ENCODE results near the gene LRRC41.
"Not testable (repeated sequence)": the region's sequence is repeated elsewhere in the genome, so short reads cannot be mapped to it uniquely, and the experiment has no call there.

The LRRC41 gene

DNA sequence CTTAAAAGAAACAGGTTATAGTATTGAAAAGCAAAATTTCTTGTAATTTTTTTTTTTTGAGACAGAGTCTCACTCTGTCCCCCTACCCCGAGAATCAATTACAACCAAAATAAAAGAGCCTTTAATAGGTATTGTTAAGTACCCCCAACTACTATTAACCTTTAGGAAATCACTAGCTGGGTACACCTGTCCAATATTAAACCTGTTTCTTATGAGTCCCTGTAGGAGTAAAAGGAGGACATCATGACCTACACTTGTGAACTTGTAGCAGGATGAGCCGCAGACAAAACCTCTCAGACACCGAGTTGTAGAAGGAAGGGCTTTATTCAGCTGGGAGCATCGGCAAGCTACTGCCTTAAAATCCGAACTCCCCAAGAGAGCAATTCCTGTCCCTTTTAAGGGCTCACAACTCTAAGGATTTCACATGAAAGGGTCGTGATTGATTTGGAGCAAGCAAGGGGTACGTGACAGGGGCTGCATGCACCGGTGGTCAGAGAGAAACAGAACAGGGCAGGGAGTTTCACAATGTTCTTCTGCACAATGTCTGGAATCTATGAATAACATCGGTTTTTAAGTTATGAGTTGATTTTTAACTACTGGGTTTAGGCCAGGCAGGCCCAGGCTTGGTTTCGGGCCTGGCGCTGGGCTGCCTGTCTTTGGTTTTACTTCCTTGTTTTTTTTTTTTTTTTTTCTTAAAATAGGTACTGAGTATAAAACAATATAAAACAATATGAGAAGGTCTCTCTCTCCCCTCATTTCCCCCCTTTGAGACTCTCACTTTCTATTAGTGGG is 22.1 kb upstream of the LRRC41 start:
- not testable (repeated sequence) for DNase-seq

GRCh38 chr1:46322191-46322590 is 18.8 kb upstream of the LRRC41 start:
- not testable (repeated sequence) for DNase-seq

DNA sequence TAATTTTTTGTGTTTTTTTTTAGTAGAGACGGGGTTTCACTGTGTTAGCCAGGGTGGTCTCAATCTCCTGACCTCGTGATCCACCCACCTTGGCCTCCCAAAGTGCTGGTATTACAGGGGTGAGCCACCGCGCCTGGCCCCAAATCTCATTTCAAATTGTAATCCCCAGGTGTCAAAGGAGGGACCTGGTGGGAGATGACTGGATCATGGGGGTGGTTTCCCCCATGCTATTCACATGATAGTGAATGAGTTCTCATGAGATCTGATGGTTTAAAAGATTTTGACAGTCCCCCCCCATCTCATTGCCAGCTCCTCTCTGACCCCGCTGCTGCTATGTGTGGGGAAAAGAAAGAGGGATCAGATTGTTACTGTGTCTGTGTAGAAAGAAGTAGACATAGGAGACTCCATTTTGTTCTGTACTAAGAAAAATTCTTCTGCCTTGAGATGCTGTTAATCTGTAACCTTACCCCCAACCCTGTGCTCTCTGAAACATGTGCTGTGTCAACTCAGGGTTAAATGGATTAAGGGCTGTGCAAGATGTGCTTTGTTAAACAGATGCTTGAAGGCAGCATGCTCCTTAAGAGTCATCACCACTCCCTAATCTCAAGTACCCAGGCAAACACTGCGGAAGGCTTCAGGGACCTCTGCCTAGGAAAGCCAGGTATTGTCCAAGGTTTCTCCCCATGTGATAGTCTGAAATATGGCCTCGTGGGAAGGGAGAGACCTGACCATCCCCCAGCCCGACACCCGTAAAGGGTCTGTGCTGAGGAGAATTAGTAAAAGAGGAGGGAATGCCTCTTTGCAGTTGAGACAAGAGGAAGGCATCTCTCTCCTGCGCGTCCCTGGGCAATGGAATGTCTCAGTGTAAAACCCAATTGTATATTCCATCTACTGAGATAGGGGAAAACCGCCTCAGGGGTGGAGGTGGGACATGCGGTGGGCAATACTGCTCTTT is 16.8 kb upstream of the LRRC41 start:
- not testable (repeated sequence) for DNase-seq

- DNase-seq: not testable (repeated sequence)
These were observed 15.9 kb upstream of the LRRC41 start for GRCh38 chr1:46319301-46319700.

- no peak for DNase-seq
These were observed 13.9 kb upstream of the LRRC41 start for GRCh38 chr1:46317323-46317722.

- no peak for DNase-seq
These were observed 12.4 kb upstream of the LRRC41 start for GRCh38 chr1:46315669-46316403.

GRCh38 chr1:46310321-46310720 is 6.9 kb upstream of the LRRC41 start:
- DNase-seq: no peak

- DNase-seq: no peak
These were observed 6.2 kb upstream of the LRRC41 start for GRCh38 chr1:46309401-46310159.

GRCh38 chr1:46306159-46306530 is 2.7 kb upstream of the LRRC41 start:
- no peak for DNase-seq

DNA sequence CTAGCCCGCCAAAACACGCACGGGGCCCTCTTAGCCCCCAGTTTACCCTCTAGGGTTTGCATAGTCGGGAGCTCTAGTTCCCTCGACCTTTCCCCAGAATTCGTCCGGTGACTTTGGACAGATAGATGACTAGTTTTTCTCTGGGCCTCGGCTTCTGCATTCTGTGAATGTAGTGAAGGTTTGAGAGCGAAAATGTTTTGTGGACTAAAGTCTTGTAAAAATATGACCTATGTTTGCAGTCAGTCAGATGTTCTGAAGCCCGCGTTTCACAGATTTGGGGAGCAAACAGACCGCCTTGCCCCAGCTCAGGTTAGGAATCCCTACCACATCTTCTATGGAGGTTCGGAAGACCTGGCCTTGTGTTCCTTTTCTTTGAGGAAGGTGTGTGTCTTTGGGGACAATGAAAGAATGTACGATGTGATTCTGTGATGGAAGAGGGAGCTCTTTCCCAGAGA is 483 bp upstream of the LRRC41 start:
- DNase-seq: no peak

- DNase-seq: no peak
These were observed 777 bp downstream of the LRRC41 start for GRCh38 chr1:46302641-46303037.

GRCh38 chr1:46301808-46302640 is 1.4 kb downstream of the LRRC41 start:
- no peak for DNase-seq

- no peak for DNase-seq
These were observed 2.0 kb downstream of the LRRC41 start for GRCh38 chr1:46301406-46301807.

DNA sequence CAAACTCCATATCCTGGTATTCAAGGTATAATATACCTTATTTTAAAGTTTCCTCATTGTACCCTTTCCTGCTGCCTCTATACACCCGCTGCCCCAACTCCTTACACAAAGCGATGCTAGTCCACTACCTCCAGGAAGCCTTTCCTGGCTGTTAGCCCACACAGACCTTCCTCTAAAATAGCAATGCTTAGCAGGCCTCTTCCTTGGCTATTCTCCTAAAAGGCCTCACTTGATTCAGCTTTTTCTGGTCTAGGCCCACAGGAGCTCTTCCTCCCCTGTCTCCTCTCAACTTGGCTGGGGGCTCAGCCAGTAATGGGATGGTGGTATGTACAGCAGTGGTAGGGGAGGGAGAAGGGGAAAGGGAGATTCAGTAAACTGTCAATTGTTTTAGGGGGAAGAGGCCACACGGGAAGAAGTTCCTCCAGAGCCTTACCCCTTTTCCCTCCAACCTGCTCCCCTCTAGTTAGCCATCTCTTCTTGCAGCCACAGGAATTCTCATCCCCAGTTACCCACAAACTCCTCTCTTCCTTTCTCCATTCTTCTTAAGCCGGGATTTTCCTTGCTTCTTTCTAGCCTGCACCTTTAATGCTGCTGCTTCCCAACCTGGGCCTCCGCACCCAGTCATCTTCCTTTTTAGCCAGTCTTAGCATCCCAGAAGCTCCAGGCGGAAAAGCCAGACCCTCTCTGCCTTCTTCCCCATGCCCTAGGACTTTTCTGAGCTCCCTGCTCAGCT is 2.6 kb downstream of the LRRC41 start:
- no peak for DNase-seq

GRCh38 chr1:46298387-46298786 is 5.0 kb downstream of the LRRC41 start:
- no peak for DNase-seq

DNA sequence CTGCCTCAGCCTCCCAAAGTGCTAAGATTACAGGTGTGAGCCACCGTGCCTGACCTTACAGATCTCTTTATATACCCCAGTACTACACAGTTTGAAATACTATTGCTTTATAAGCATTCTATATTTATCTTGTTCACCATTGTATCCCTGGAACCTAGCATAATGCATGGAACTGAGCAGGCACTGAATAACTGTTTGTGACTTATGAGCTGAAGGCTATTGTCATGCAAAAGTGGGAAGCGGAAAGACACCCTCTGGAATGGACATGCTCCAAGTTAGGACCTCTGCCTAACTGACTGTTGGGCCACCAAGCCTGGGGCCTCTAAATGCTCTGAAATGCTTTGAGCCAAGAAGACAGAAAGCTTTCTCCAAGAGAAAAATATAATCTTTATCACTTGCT is 8.1 kb downstream of the LRRC41 start:
- no peak for DNase-seq

- no peak for DNase-seq
These were observed 13.4 kb downstream of the LRRC41 start for GRCh38 chr1:46289976-46290375.

DNA sequence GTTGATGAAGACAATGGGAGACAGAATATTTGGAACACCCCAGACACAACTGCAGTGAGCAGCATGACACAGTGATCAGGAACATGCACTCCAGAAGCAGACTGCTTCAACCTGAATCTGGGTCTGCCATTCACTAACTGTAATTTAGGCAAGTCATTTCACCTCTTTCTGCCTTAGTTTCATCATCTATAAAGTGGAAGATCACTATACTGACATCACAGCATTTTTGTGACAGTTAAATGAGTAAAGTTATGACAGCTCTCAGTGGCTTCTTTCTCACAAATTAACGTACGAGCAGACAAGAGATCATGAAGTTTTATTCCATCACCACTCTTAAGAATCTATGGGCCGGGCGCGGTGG is 14.3 kb downstream of the LRRC41 start:
- DNase-seq: no peak

- no peak for DNase-seq
These were observed 14.8 kb downstream of the LRRC41 start for GRCh38 chr1:46288485-46289133.

Measured in NCI-H1436 treated with DMSO at 0.1 percent for 48 hours (cell line).